WI38 (cell line): ENCODE measurements around the gene PLCB3.

Source experiments
- H3K4me3 ChIP-seq: 2 replicates; pipeline ENCODE4 v1.5.1; 2011; ENCODE audit warnings: low read depth, mild to moderate bottlenecking, control low read depth, low read length
- TF ChIP-seq, protein P1 (sequence below): IDR thresholded peaks from 2 replicates; pipeline ENCODE4 v1.5.1; 2012; ENCODE audit warnings: low read depth, mild to moderate bottlenecking, control low read depth, low read length

Gene PLCB3

DNA sequence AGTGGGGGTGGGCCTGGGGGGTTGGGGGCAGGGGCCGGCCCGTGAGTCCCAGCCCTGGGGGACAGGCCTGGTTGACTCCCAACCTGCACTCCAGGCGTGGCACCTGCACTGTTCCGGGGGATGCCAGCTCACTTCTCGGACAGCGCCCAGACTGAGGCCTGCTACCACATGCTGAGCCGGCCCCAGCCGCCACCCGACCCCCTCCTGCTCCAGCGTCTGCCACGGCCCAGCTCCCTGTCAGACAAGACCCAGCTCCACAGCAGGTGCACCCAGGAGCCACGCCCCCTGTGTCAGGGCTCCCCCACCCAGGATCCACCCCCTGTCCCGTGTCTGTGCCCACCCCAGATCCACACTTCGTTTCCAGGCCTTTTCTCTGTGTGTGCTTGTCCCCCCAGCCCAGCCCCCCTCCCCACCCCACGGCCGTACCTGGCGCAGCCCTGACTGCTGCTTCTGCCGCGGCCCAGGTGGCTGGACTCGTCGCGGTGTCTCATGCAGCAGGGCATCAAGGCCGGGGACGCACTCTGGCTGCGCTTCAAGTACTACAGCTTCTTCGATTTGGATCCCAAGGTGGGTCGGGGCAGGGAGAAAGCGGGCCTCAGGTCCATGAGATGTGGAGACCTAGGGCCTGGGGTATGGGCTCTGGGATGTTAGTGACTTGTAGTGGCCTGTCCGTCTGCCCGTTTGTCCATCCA is 40.0 kb upstream of the PLCB3 start:
- TF ChIP-seq, protein P1, sequence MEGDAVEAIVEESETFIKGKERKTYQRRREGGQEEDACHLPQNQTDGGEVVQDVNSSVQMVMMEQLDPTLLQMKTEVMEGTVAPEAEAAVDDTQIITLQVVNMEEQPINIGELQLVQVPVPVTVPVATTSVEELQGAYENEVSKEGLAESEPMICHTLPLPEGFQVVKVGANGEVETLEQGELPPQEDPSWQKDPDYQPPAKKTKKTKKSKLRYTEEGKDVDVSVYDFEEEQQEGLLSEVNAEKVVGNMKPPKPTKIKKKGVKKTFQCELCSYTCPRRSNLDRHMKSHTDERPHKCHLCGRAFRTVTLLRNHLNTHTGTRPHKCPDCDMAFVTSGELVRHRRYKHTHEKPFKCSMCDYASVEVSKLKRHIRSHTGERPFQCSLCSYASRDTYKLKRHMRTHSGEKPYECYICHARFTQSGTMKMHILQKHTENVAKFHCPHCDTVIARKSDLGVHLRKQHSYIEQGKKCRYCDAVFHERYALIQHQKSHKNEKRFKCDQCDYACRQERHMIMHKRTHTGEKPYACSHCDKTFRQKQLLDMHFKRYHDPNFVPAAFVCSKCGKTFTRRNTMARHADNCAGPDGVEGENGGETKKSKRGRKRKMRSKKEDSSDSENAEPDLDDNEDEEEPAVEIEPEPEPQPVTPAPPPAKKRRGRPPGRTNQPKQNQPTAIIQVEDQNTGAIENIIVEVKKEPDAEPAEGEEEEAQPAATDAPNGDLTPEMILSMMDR, result no peak
- H3K4me3 ChIP-seq, result no peak overlapping the region

GRCh38 chr11:64216879-64217278 is 34.5 kb upstream of the PLCB3 start:
- no peak overlapping the region for H3K4me3 ChIP-seq
- TF ChIP-seq, protein P1, result no peak

GRCh38 chr11:64218628-64219353 is 32.5 kb upstream of the PLCB3 start:
- TF ChIP-seq, protein P1, result no peak
- H3K4me3 ChIP-seq, result no peak overlapping the region

DNA sequence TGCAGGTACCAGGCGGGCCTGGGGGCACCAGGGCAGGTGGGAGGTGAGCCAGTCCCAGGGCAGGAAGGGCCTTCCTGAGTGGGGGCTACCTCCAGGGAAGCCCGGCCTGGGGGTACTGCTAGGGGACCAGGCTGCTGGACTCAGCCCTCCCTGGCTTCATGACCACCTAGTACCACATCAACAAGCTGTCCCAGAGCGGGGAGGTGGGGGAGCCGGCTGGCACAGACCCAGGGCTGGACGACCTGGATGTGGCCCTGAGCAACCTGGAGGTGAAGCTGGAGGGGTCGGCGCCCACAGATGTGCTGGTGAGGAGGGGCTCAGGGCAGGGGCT is 32.0 kb upstream of the PLCB3 start:
- no peak overlapping the region for H3K4me3 ChIP-seq
- TF ChIP-seq, protein P1, result no peak

GRCh38 chr11:64219755-64220154 is 31.6 kb upstream of the PLCB3 start:
- H3K4me3 ChIP-seq, result no peak overlapping the region
- TF ChIP-seq, protein P1, result no peak

DNA sequence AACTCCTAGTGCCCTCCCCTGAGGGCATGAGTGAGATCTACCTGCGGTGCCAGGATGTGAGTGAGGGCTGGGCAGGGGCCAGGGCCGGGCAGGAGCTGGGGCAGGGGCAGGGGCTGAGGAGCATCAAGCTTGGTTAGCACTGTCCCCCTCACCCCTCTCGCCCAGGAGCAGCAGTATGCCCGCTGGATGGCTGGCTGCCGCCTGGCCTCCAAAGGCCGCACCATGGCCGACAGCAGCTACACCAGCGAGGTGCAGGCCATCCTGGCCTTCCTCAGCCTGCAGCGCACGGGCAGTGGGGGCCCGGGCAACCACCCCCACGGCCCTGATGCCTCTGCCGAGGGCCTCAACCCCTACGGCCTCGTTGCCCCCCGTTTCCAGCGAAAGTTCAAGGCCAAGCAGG is 31.1 kb upstream of the PLCB3 start:
- no peak overlapping the region for H3K4me3 ChIP-seq
- TF ChIP-seq, protein P1, result no peak

DNA sequence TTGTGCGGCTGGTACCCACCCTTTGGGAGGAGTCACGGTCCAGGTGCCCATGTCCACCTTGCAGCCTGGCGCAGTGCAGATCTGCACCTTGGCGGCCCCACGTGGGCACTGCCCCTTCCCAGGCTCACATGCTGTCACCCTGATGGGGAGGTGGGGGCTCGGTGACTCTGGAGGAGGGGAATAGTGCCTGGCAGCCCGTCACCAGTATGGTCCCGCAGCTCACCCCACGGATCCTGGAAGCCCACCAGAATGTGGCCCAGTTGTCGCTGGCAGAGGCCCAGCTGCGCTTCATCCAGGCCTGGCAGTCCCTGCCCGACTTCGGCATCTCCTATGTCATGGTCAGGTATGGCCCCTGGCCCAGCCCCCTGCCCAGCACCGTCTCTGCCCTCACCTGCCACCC is 30.5 kb upstream of the PLCB3 start:
- H3K4me3 ChIP-seq, result no peak overlapping the region
- TF ChIP-seq, protein P1, result no peak
